Measurements from ENCODE around the gene LMLN.
"Not testable (repeated sequence)": the region's sequence is repeated elsewhere in the genome, so short reads cannot be mapped to it uniquely, and the experiment has no call there.

Gene LMLN

GRCh38 chr3:197959891-197960693 is at the start of gene LMLN:
Gene LMLN (plus strand): TSS chr3:197960217. CDS start chr3:197960246, 29 bp downstream.
- peak; percentile 95 for DNase-seq

GRCh38 chr3:197912741-197913476 is 47.1 kb upstream of the LMLN start:
- no peak for DNase-seq

GRCh38 chr3:197913641-197914380 is 46.2 kb upstream of the LMLN start:
- no peak for DNase-seq

GRCh38 chr3:197921429-197922275 is 38.4 kb upstream of the LMLN start:
- DNase-seq: not testable (repeated sequence)

DNA sequence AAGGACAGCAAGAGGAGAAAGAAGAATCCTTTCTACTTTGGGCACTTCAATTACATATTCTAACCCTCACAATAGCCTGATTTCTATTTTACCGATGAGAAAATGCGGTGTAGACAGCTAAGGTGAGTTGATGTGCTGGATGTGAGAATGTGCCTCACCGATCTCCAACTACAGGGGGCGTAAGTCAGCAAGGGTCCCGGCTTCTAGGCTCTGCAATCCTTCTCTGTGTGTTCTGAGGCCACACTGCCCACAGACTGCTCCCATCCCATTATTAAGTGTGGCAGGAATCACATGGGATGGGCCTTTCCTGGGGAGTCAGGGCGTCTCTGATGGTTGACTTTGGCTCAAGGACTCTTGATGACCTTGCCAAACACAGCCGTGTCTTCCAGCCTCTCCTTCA is 33.6 kb upstream of the LMLN start:
- no peak for DNase-seq

DNA sequence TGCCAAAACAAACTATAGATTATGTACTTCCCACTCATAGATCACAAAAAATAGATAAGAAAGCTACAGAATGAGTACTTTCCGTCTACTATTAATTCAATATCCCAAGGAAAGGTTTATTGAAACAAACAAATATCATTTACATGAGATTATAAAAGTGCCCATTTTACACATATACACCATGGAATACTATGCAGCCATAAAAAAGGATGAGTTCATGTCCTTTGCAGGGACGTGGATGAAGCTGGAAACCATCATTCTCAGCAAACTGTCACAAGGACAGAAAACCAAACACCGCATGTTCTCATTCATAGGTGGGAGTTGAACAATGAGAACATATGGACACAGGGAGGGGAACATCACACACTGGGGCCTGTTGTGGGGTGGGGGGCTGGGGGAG is 32.4 kb upstream of the LMLN start:
- not testable (repeated sequence) for DNase-seq

GRCh38 chr3:197936819-197937384 is 23.1 kb upstream of the LMLN start:
- DNase-seq: no peak

DNA sequence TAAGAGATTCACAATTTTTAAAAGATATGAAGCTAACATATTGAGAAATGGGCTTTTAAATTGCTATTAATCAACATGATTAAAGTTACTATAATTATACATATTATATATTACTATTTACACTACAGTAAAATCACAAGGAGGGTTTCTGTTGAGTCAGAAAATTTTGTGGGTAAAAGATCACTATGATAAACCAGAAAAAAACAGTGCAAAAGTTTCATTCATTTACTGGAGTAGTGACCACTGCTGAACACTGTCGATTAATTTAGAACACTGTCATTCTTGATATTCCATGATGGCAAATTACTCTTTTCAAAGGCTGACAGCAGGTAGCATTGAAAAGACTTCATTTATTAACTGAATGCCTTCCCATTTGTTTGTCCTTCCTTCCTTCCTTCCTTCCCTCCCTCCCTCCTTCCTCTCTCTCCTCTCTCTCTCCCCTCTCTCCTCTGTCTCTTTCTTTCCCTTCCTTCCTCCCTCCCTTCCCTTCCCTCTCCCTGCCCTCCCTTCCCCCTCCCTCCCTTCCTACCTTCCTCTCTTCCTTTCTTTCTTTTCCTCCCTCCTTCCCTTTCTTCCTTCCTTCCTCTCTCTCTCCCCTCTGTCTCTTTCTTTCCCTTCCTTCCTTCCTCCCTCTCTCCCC is 19.2 kb upstream of the LMLN start:
- no peak for DNase-seq

DNA sequence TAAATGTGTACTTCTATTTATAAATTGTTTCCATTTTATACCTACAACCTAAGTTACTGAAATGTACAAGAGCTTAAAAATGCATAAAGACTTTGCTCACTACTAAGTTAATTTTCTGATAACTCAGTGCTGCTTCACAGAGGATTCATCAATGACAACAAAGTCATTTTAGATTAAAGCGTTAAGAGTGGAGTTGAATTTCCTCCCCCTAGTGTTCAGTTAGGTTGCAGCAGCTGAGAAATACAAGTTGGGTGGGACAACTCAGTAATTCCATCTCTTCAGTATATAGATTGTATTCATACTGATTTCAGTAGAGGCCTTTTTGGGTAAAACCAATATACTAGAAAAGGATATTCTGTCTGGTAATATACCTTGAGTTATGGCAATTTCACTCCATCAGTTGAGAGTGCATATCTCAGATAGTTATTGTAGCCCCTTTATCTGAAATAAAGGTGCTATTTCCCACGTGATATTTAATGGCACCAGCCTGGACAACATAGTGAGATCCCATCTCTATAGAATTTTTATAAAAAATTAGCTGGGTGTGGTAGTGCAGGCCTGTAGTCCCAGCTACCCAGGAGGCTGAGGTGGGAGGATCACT is 17.0 kb upstream of the LMLN start:
- peak; percentile 55 for DNase-seq

DNA sequence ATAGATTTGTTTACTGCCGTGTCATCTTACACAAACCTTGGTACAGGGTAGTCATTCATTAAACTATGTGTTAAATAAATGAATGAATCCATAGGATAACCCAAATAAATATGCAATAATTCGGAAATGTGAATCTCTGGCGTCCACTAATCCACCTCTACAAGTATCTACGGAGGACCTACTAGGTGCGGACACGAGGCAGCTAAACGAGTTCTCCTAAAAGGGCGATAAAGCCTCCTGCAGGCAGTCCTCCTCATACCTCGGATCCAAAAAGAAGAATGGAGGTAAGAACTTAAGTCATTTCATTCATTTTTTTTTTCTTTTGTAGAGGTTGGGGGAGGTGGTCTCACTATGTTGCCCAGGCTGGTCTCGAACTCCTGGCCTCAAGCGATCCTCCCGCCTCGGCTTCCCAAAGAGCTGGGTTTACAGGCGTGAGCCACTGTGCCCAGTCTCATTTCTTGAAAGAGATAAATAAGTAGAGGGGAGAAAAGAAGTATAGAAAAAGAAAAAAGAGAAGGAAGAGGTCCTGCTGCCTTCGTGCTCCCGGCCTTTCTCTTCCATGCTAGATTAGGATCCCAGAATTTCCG is 10.7 kb upstream of the LMLN start:
- no peak for DNase-seq

- DNase-seq: peak; percentile 95
These were observed 10.0 kb upstream of the LMLN start, which contains the start of gene RPL35A for GRCh38 chr3:197949778-197950676. Gene RPL35A (plus strand): TSS chr3:197950190. CDS start chr3:197950968, 778 bp downstream.

GRCh38 chr3:197950677-197951061 is 9.3 kb upstream of the LMLN start:
- no peak for DNase-seq

DNA sequence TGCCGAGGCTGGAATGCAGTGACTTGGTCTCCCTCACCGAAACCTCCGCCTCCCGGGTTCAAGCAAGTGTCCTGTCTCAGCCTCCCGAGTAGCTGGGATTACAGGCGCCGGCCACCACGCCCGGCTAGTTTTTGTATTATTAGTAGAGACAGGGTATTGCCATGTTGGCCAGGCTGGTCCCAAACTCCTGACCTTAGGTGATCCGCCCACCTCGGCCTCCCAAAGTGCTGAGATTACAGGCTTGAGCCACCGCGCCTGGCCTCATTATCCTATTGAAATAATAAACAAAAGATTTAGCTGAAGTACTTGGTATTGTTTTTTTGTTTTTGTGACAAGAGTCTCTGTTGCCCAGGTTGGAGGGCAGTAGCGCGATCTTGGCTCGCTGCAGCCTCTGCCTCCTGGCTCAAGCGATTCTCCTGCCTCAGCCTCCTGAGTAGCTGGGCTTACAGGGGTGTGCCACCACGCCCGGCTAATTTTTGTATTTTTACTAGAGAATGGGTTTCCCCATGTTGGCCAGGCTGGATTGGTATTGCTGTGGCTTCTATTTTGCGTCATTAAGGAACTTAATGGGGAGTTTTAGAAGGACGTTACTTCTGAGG is 8.5 kb upstream of the LMLN start:
- no peak for DNase-seq

- DNase-seq: no peak
These were observed 7.6 kb upstream of the LMLN start for GRCh38 chr3:197952440-197952839.

- no peak for DNase-seq
These were observed 6.7 kb upstream of the LMLN start for GRCh38 chr3:197953325-197953724.

DNA sequence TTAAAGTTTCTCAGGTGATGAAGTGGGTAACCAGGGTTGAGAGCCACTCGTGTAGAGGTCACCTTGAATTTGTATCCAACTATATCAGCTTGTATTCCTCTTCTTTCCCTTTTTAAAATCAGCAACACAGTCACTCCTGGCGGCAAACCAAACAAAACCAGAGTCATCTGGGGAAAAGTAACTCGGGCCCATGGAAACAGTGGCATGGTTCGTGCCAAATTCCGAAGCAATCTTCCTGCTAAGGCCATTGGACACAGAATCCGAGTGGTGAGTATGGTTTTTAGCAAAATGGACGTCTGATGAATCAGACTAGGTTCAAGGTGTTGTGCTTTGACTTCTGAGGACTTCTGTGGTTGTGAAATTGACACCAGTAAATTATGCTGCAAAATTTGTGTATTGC is 6.1 kb upstream of the LMLN start:
- DNase-seq: no peak

GRCh38 chr3:197955892-197956477 is 4.0 kb upstream of the LMLN start:
- DNase-seq: no peak

GRCh38 chr3:197956626-197956988 is 3.4 kb upstream of the LMLN start:
- no peak for DNase-seq

GRCh38 chr3:197957790-197958133 is 2.3 kb upstream of the LMLN start:
- no peak for DNase-seq

Measured in HCEC 1CT (cell line).